H1 (cell line): Measurements from ENCODE around the gene CHMP1B. TPM values are rescaled to one million over a fixed set of nuclear protein-coding genes. Genes with fewer than 3 reads are reported as not detected.

Experiments
- HDAC6 ChIP-seq: IDR thresholded peaks from one replicate; pipeline ENCODE4 v1.7.1; 2012; ENCODE audit warnings: low read depth, mild to moderate bottlenecking, inconsistent platforms, low read length, moderate library complexity
- SIRT6 ChIP-seq: IDR thresholded peaks from one replicate; pipeline ENCODE4 v1.7.1; 2012; ENCODE audit warnings: low read length, inconsistent platforms
- TAF1 ChIP-seq: IDR thresholded peaks from 2 replicates; pipeline ENCODE4 v1.6.1; 2011; ENCODE audit warnings: mild to moderate bottlenecking, low read depth, low read length
- polyA plus RNA-seq, 7 experiments: library from polyadenylated mRNA; depleted of rRNA in 3 of 7; stranded (reverse) in 5 of 7; unstranded in 2 of 7; fragments of >200 nt in 5 of 7; fragments of 200-250 nt in 2 of 7; gene quantifications; 1 replicate in 5 of 7; 2 replicates in 1 of 7; 4 replicates in 1 of 7; pipeline versions ENCODE4 v1.2.1 to v1.2.3, GENCODE V29; 2011 to 2013; ENCODE audit warnings: missing spikeins in 2 of 7, mixed read lengths in 2 of 7
- total RNA-seq: library from RNA; stranded (reverse); fragmentation: NEBNext Ultra II Directional; extraction: Animal tissue kit (Norgen Biotek cat#: 25700); gene quantifications from 2 replicates; pipeline ENCODE4 v1.2.1, GENCODE V29; 2021

CHMP1B gene
- total and polyA plus RNA-seq, 2 of the 8 experiments (the other 6 are each of a cell fraction or from before 2014, with no cell fraction given) = 30.5 to 43.2 TPM

DNA sequence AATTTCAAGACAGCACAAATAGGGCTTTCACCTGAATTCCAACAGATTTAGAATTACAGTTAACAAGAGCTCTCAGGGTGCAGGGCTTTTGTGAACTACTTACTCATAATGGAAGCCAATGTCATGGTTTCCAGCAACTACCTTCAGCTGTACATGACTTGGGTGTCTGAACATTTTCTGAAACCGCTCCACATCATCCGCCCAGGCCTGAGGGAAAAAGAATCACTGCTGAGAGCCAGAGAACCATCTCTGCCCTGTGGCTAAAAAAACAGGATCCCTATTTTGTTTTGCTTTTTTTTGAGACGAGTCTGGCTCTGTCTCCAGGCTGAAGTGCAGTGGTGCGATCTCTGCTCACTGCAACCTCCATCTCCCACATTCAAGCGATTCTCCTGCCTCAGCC lies 38.1 kb downstream of the CHMP1B start (continued):
- TF ChIP-seq SIRT6 (no peak), HDAC6 (no peak), TAF1 (no peak)
